ENCODE results near the gene RNF150. TPM values are rescaled to one million over a fixed set of nuclear protein-coding genes. Genes with fewer than 3 reads are reported as not detected.
"Not testable (repeated sequence)": the region's sequence is repeated elsewhere in the genome, so short reads cannot be mapped to it uniquely, and the experiment has no call there.

Gene RNF150
- total RNA-seq, 2 experiments from 2014 or later = 0.02 to 0.14 TPM

GRCh38 chr4:140818433-140818832, 314.8 kb downstream of the RNF150 start:
- ChIA-PET POLR2A (no interaction called here), CTCF (no interaction called here)
- peaks cover 8% of the 10 kb centered on the region for H3K27me3 Mint-ChIP-seq
- no peak overlapping the region for H3K4me3 Mint-ChIP-seq
- no peak for DNase-seq
- no peak for ATAC-seq
- no peaks in the 10 kb centered on the region for H3K9me3 Mint-ChIP-seq (ENCODE audit: low read depth)
- intact Hi-C loops (cut with DNase I, micrococcal nuclease) = no loop called here
- no peaks in the 10 kb centered on the region for H3K36me3 Mint-ChIP-seq (ENCODE audit: low read depth)
- no peaks in the 10 kb centered on the region for H3K4me1 Mint-ChIP-seq
- H3K27ac Mint-ChIP-seq = no peak overlapping the region

- DNase-seq (no peak), ATAC-seq (no peak)
- peaks cover 8% of the 10 kb centered on the region for H3K27me3 Mint-ChIP-seq
- H3K4me3 Mint-ChIP-seq = no peak overlapping the region
- CTCF ChIA-PET = interaction anchor here (0.7 kb wide), 1 partner anchor 476 kb away, joined by 3 read pairs; no protein-coding TSS in a partner anchor
- intact Hi-C loops (cut with DNase I, micrococcal nuclease) = no loop called here
- no peaks in the 10 kb centered on the region for H3K36me3 Mint-ChIP-seq (ENCODE audit: low read depth)
- no peaks in the 10 kb centered on the region for H3K4me1 Mint-ChIP-seq
- H3K9me3 Mint-ChIP-seq (ENCODE audit: low read depth) = no peaks in the 10 kb centered on the region
- POLR2A ChIA-PET = no interaction called here
- no peak overlapping the region for H3K27ac Mint-ChIP-seq
Measured at GRCh38 chr4:140816806-140817510, 316.3 kb downstream of the RNF150 start.

GRCh38 chr4:140813804-140814203, 319.5 kb downstream of the RNF150 start:
- POLR2A ChIA-PET = no interaction called here
- ATAC-seq (no peak), DNase-seq (no peak)
- CTCF ChIA-PET = interaction anchor here (0.6 kb wide), 1 partner anchor 298 kb away, joined by 3 read pairs; no protein-coding TSS in a partner anchor
- Mint-ChIP-seq H3K27ac (no peak overlapping the region), H3K4me1 (no peaks in the 10 kb centered on the region), H3K9me3 (ENCODE audit: low read depth) (no peaks in the 10 kb centered on the region), H3K36me3 (ENCODE audit: low read depth) (no peaks in the 10 kb centered on the region), H3K27me3 (peaks cover 13% of the 10 kb centered on the region), H3K4me3 (no peak overlapping the region)
- intact Hi-C loops (cut with DNase I, micrococcal nuclease) = no loop called here

GRCh38 chr4:140812916-140813315, 320.4 kb downstream of the RNF150 start:
- Mint-ChIP-seq H3K9me3 (ENCODE audit: low read depth) (no peaks in the 10 kb centered on the region), H3K27me3 (peaks cover 12% of the 10 kb centered on the region), H3K4me1 (no peaks in the 10 kb centered on the region), H3K4me3 (no peak overlapping the region), H3K36me3 (ENCODE audit: low read depth) (no peaks in the 10 kb centered on the region), H3K27ac (no peak overlapping the region)
- ChIA-PET CTCF (interaction anchor here (0.7 kb wide), 1 partner anchor 159 kb away, joined by 3 read pairs; no protein-coding TSS in a partner anchor), POLR2A (no interaction called here)
- DNase-seq (no peak), ATAC-seq (no peak)
- intact Hi-C loops (cut with DNase I, micrococcal nuclease) = no loop called here

GRCh38 chr4:140811429-140811828, 321.8 kb downstream of the RNF150 start:
- no peak for ATAC-seq
- no peak overlapping the region for H3K27ac Mint-ChIP-seq
- ChIA-PET CTCF (no interaction called here), POLR2A (interaction anchor here (0.6 kb wide), 1 partner anchor 53 kb away, joined by 3 read pairs; no protein-coding TSS in a partner anchor)
- no peak overlapping the region for H3K4me3 Mint-ChIP-seq
- DNase-seq = no peak
- H3K9me3 Mint-ChIP-seq (ENCODE audit: low read depth) = no peaks in the 10 kb centered on the region
- H3K4me1 Mint-ChIP-seq = no peaks in the 10 kb centered on the region
- H3K36me3 Mint-ChIP-seq (ENCODE audit: low read depth) = no peaks in the 10 kb centered on the region
- intact Hi-C loops (cut with DNase I, micrococcal nuclease) = no loop called here
- peaks cover 14% of the 10 kb centered on the region for H3K27me3 Mint-ChIP-seq

GRCh38 chr4:140810591-140811169, 322.6 kb downstream of the RNF150 start:
- ATAC-seq; H3K27ac Mint-ChIP-seq; H3K4me1 Mint-ChIP-seq; H3K9me3 Mint-ChIP-seq (ENCODE audit: low read depth); H3K4me3 Mint-ChIP-seq; intact Hi-C loops (cut with DNase I, micrococcal nuclease); H3K36me3 Mint-ChIP-seq (ENCODE audit: low read depth); DNase-seq; POLR2A ChIA-PET: not testable (repeated sequence)
- H3K27me3 Mint-ChIP-seq = peaks cover 18% of the 10 kb centered on the region
- CTCF ChIA-PET = interaction anchor here (0.8 kb wide), 1 partner anchor 21 kb away, joined by 4 read pairs; no protein-coding TSS in a partner anchor

Other genes starting within 250 kb of the RNF150 start
- 10 to 100 TPM; 40.5 to 65.7 TPM for gene ZNF330, start 87.4 kb upstream of the RNF150 start, total RNA-seq